GM12878 (cell line): ENCODE results near the gene SLC12A4. TPM values are rescaled to one million over a fixed set of nuclear protein-coding genes. Genes with fewer than 3 reads are reported as not detected.

ENCODE experiments used
- CHD1 ChIP-seq: IDR thresholded peaks from 2 replicates; pipeline ENCODE4 v1.6.1; 2012; ENCODE audit warnings: low read depth, low read length, improper control_type of control experiment
- CREB1 ChIP-seq: IDR thresholded peaks from 2 replicates; pipeline ENCODE4 v1.6.1; 2012; ENCODE audit warnings: low read depth, mild to moderate bottlenecking, inconsistent platforms
- ETV6 ChIP-seq, 2 experiments: fragments of 450-650 bp in 1 of 2; IDR thresholded peaks in 1 of 2; conservative IDR thresholded peaks in 1 of 2; 2 replicates each; pipeline ENCODE4 v1.6.1; 2014; ENCODE audit warnings: antibody characterized with exemption in 1 of 2, borderline replicate concordance in 1 of 2, low read depth in 1 of 2, mild to moderate bottlenecking in 1 of 2, moderate library complexity in 1 of 2
- FOXM1 ChIP-seq: IDR thresholded peaks from 2 replicates; pipeline ENCODE4 v1.6.1; 2012; ENCODE audit warnings: low read depth, mild to moderate bottlenecking, inconsistent platforms, low read length, moderate library complexity
- IRF4 ChIP-seq: IDR thresholded peaks from 2 replicates; pipeline ENCODE4 v1.6.1; 2011; ENCODE audit warnings: low read depth, low read length
- MEF2A ChIP-seq: IDR thresholded peaks from 2 replicates; pipeline ENCODE4 v1.6.1; 2011; ENCODE audit warnings: low read depth, mild to moderate bottlenecking, low read length, moderate library complexity; ENCODE audit not compliant: insufficient read depth
- NR2C1 ChIP-seq: fragments of 450-650 bp; IDR thresholded peaks from 2 replicates; pipeline ENCODE4 v1.6.1; 2017; ENCODE audit warnings: antibody characterized with exemption, mild to moderate bottlenecking, moderate library complexity
- PAX5 ChIP-seq: IDR thresholded peaks from 2 replicates; pipeline ENCODE4 v1.6.1; 2011; ENCODE audit warnings: low read depth, low read length, borderline replicate concordance
- RAD51 ChIP-seq: fragments of 450-650 bp; IDR thresholded peaks from 2 replicates; pipeline ENCODE4 v1.6.1; 2016; ENCODE audit warnings: moderate library complexity, mild to moderate bottlenecking, inconsistent platforms
- SIN3A ChIP-seq: IDR thresholded peaks from 2 replicates; pipeline ENCODE4 v1.6.1; 2012; ENCODE audit warnings: low read depth, low read length, improper control_type of control experiment
- SP1 ChIP-seq: IDR thresholded peaks from one replicate; pipeline ENCODE4 v1.6.1; 2011; ENCODE audit warnings: low read depth, low read length
- SRF ChIP-seq, 2 experiments: IDR thresholded peaks; 2 replicates each; pipeline ENCODE4 v1.6.1; 2011; ENCODE audit warnings: low read depth in 2 of 2, low read length in 2 of 2, mild to moderate bottlenecking in 1 of 2, moderate library complexity in 1 of 2
- TCF12 ChIP-seq: IDR thresholded peaks from 2 replicates; pipeline ENCODE4 v1.6.1; 2011; ENCODE audit warnings: low read depth, mild to moderate bottlenecking, low read length
- ZNF274 ChIP-seq: IDR thresholded peaks from one replicate; pipeline ENCODE4 v1.8.0; 2011; ENCODE audit not compliant: insufficient read length, insufficient read depth
- ZNF384 ChIP-seq: IDR thresholded peaks from 2 replicates; pipeline ENCODE4 v1.6.1; 2012; ENCODE audit warnings: low read depth, mild to moderate bottlenecking, low read length, improper control_type of control experiment, borderline replicate concordance
- polyA plus RNA-seq, 11 experiments: library from polyadenylated mRNA; depleted of rRNA in 4 of 11; unstranded in 6 of 11; stranded (reverse) in 5 of 11; fragments of >200 nt; fragmentation: Nextera tagmentation in 4 of 11; fragmentation: Illumina TruSeq in 1 of 11; extraction: Ambion mirVana in 4 of 11; extraction: Trizol in 1 of 11; gene quantifications; 1 replicate in 1 of 11; 2 replicates in 10 of 11; pipeline versions ENCODE4 v1.2.1 to v1.2.3, GENCODE V29; 2011 to 2016; ENCODE audit warnings: inconsistent platforms in 2 of 11, missing spikeins in 2 of 11, low read depth in 1 of 11
- total RNA-seq, 4 experiments: library from RNA; depleted of rRNA in 3 of 4; stranded (reverse); fragments of >200 nt in 3 of 4; fragmentation: Illumina TruSeq in 1 of 4; extraction: Trizol in 1 of 4; gene quantifications; 2 replicates each; pipeline versions ENCODE4 v1.2.1 to v1.2.3, GENCODE V29; 2013 to 2021
- TF ChIP-seq, protein P1 (sequence below): fragments of 450-650 bp; formaldehyde crosslinking; IDR thresholded peaks from 2 replicates; pipeline ENCODE4 v1.5.0; 2022; ENCODE audit warnings: mild to moderate bottlenecking, missing genetic modification characterization
- TF ChIP-seq, protein P2 (sequence below): fragments of 150-350 bp; IDR thresholded peaks from 2 replicates; pipeline ENCODE4 v1.6.1; 2014; ENCODE audit warnings: mild to moderate bottlenecking, low read depth, low read length
- TF ChIP-seq, protein P3 (sequence below): fragments of 150-350 bp; IDR thresholded peaks from 2 replicates; pipeline ENCODE4 v1.6.1; 2016; ENCODE audit warnings: low read depth, low read length
- TF ChIP-seq, protein P4 (sequence below): fragments of 450-650 bp; IDR thresholded peaks from 2 replicates; pipeline ENCODE4 v1.6.1; 2014; ENCODE audit warnings: mild to moderate bottlenecking

The SLC12A4 gene
- total and polyA plus RNA-seq, 10 of the 15 experiments (the other 5 are each of a cell fraction or from before 2014, with no cell fraction given), result 0.95 to 39.9 (median 14.2) TPM

DNA sequence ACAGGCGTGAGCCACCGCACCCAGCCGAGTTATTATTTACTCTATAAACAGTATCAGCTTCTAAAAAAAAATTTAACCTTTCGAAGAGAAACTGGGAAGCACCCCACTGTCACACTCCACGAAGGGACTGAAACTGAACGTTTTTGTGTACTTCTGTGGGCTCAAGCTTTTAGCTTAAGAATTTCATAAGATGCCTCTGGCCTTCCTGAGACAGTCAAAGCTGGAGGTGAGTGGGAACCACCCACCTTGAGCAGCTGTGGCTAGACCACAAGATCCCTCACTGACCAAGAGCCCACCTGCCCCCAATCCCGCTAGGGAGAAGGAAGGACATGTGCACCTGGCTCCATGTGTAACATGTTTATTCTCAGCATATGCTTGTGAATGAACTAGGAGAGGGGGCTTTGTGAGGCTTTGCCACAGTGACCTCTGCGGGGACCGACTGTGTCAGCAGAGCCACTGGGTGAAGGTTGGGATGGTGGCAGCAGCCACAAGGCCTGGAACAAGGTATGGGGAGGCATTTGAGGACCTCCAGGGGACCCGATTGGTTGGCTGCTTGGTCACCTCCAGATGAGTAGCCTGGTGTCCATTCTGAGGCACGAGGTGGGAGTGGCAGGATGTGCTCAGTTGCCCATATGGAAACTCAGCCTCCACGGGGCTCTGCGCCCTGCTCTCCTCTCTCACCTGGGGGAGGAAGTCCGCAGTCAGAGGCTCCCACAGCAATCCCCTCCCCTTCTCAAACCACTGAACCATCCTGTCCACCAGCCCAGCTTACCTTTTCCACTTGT, 7.1 kb upstream of the SLC12A4 start (continued):
- TF ChIP-seq, protein P1, sequence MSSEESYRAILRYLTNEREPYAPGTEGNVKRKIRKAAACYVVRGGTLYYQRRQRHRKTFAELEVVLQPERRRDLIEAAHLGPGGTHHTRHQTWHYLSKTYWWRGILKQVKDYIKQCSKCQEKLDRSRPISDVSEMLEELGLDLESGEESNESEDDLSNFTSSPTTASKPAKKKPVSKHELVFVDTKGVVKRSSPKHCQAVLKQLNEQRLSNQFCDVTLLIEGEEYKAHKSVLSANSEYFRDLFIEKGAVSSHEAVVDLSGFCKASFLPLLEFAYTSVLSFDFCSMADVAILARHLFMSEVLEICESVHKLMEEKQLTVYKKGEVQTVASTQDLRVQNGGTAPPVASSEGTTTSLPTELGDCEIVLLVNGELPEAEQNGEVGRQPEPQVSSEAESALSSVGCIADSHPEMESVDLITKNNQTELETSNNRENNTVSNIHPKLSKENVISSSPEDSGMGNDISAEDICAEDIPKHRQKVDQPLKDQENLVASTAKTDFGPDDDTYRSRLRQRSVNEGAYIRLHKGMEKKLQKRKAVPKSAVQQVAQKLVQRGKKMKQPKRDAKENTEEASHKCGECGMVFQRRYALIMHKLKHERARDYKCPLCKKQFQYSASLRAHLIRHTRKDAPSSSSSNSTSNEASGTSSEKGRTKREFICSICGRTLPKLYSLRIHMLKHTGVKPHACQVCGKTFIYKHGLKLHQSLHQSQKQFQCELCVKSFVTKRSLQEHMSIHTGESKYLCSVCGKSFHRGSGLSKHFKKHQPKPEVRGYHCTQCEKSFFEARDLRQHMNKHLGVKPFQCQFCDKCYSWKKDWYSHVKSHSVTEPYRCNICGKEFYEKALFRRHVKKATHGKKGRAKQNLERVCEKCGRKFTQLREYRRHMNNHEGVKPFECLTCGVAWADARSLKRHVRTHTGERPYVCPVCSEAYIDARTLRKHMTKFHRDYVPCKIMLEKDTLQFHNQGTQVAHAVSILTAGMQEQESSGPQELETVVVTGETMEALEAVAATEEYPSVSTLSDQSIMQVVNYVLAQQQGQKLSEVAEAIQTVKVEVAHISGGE (CRISPR knock-in tag), result no peak
- TF ChIP-seq ZNF274, result no peak
- TF ChIP-seq CHD1, result no peak
- no peak for TF ChIP-seq RAD51
- TF ChIP-seq MEF2A, result peak; percentile 57
- peak; percentile 94 for TF ChIP-seq TCF12
- TF ChIP-seq SIN3A, result no peak
- TF ChIP-seq FOXM1, result peak; percentile 75
- TF ChIP-seq, protein P2, sequence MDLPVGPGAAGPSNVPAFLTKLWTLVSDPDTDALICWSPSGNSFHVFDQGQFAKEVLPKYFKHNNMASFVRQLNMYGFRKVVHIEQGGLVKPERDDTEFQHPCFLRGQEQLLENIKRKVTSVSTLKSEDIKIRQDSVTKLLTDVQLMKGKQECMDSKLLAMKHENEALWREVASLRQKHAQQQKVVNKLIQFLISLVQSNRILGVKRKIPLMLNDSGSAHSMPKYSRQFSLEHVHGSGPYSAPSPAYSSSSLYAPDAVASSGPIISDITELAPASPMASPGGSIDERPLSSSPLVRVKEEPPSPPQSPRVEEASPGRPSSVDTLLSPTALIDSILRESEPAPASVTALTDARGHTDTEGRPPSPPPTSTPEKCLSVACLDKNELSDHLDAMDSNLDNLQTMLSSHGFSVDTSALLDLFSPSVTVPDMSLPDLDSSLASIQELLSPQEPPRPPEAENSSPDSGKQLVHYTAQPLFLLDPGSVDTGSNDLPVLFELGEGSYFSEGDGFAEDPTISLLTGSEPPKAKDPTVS, result no peak
- TF ChIP-seq PAX5, result peak; percentile 52; the same call in 1 of the 2 replicates
- TF ChIP-seq, protein P3, sequence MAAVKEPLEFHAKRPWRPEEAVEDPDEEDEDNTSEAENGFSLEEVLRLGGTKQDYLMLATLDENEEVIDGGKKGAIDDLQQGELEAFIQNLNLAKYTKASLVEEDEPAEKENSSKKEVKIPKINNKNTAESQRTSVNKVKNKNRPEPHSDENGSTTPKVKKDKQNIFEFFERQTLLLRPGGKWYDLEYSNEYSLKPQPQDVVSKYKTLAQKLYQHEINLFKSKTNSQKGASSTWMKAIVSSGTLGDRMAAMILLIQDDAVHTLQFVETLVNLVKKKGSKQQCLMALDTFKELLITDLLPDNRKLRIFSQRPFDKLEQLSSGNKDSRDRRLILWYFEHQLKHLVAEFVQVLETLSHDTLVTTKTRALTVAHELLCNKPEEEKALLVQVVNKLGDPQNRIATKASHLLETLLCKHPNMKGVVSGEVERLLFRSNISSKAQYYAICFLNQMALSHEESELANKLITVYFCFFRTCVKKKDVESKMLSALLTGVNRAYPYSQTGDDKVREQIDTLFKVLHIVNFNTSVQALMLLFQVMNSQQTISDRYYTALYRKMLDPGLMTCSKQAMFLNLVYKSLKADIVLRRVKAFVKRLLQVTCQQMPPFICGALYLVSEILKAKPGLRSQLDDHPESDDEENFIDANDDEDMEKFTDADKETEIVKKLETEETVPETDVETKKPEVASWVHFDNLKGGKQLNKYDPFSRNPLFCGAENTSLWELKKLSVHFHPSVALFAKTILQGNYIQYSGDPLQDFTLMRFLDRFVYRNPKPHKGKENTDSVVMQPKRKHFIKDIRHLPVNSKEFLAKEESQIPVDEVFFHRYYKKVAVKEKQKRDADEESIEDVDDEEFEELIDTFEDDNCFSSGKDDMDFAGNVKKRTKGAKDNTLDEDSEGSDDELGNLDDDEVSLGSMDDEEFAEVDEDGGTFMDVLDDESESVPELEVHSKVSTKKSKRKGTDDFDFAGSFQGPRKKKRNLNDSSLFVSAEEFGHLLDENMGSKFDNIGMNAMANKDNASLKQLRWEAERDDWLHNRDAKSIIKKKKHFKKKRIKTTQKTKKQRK, result no peak
- TF ChIP-seq, protein P4, sequence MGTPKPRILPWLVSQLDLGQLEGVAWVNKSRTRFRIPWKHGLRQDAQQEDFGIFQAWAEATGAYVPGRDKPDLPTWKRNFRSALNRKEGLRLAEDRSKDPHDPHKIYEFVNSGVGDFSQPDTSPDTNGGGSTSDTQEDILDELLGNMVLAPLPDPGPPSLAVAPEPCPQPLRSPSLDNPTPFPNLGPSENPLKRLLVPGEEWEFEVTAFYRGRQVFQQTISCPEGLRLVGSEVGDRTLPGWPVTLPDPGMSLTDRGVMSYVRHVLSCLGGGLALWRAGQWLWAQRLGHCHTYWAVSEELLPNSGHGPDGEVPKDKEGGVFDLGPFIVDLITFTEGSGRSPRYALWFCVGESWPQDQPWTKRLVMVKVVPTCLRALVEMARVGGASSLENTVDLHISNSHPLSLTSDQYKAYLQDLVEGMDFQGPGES, result no peak
- no peak for TF ChIP-seq SRF (IDR thresholded peaks at IDR 0.05; ENCODE audit: low read depth in 2 of 2, low read length in 2 of 2)
- peak; percentile 24 for TF ChIP-seq SP1
- no peak for TF ChIP-seq ETV6 (conservative IDR thresholded peaks at IDR 0.05 in 1 of 2, IDR thresholded peaks at IDR 0.05 in 1 of 2; ENCODE audit: borderline replicate concordance in 1 of 2, low read depth in 1 of 2)
- peak; percentile 68; the same call in 1 of the 2 replicates for TF ChIP-seq IRF4
- no peak for TF ChIP-seq NR2C1
- no peak for TF ChIP-seq ZNF384
- no peak for TF ChIP-seq CREB1
